HG03520 (cell line): ENCODE measurements around the gene BTBD19.
A peak's percentile ranks its signal among the peaks of the same experiment; 100 is the strongest.
"Not testable (repeated sequence)": the region's sequence is repeated elsewhere in the genome, so short reads cannot be mapped to it uniquely, and the experiment has no call there.

ENCODE experiments used
- ATAC-seq: cut with Tn5 transposase; IDR thresholded peaks from one replicate; pipeline ENCODE4 v1.9.1; 2021; ENCODE audit warnings: mild to moderate bottlenecking, moderate library complexity; ENCODE audit not compliant: unreplicated experiment

The BTBD19 gene

GRCh38 chr1:44807364-44808062 lies 810 bp upstream of the BTBD19 start:
- ATAC-seq, result peak; percentile 36

DNA sequence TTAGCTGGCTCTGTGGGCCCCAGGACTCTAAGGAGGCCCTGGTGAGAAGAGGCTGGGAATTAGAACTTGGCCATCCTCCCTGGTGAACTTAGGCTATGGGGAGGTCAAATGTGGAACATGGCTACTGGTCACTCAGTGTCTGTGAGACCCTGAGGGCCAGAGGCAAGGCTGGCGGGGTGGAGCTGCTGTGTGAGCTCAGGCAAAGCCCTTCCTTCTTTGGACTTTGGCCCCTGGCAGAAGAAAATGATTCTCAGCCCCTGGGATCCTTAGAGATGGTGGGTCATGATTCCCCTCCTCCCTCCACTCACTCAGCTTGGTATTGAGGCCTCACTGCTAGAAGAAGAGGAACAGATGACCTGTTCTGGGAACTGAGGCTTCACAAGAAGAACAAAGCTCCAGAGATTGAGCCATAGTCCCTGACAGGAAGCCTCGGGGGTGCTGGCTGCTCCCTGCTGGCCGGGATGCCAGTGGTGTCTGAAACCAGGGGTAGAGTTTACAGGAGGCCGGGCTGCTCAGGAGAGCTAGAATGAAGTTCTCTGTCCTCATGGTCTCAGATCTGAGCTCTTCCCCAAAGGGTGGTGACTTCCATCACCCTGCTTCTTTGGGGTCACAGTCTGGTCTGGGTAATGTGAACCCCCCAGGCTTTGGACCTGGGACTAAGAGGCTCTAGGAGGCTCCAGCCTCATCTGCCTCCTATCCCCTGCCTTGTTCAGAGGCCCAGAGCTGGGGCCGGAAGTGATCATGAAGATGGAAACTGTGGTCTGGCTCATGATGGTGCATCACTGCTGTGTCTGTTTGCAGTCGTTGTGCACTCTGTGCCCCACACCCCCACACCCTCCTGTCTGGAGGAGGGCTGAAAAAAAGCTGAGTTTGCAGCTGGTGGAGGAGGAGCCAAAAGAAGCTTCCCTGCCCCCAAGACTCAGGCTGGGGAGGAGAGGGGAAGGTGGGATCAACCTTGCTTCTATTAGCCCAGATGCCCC lies 905 bp downstream of the BTBD19 start:
- peak; percentile 55 for ATAC-seq

DNA sequence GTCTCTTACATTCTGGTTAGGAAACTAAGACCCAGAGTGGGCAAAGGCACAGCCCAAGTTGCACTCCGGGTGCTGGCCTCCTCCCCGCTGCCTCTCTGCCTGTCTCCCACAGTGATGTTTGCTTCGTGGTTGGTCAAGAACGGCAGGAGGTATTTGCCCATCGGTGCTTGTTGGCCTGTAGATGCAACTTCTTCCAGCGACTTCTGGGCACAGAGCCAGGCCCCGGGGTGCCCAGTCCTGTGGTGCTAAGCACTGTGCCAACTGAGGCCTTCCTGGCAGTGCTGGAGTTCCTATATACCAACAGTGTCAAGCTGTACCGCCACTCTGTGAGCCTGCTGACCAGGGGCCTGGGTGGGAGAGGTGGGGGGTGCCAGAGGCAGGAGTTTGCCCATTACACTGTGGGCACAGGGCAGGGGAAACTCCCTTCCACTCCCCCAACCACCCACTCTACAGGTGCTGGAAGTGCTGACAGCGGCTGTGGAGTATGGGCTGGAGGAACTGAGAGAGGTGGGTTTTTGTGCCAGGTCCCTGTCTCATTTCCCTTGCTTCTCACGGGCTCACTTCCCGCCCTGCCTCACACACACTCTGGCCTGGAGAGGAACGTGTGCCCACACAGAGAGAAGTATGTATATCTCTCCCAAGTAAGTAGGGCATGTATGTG lies 1.9 kb downstream of the BTBD19 start:
- ATAC-seq, result no peak

GRCh38 chr1:44810762-44811105 lies 2.4 kb downstream of the BTBD19 start:
- not testable (repeated sequence) for ATAC-seq

GRCh38 chr1:44811234-44811633 lies 2.9 kb downstream of the BTBD19 start:
- ATAC-seq, result no peak

DNA sequence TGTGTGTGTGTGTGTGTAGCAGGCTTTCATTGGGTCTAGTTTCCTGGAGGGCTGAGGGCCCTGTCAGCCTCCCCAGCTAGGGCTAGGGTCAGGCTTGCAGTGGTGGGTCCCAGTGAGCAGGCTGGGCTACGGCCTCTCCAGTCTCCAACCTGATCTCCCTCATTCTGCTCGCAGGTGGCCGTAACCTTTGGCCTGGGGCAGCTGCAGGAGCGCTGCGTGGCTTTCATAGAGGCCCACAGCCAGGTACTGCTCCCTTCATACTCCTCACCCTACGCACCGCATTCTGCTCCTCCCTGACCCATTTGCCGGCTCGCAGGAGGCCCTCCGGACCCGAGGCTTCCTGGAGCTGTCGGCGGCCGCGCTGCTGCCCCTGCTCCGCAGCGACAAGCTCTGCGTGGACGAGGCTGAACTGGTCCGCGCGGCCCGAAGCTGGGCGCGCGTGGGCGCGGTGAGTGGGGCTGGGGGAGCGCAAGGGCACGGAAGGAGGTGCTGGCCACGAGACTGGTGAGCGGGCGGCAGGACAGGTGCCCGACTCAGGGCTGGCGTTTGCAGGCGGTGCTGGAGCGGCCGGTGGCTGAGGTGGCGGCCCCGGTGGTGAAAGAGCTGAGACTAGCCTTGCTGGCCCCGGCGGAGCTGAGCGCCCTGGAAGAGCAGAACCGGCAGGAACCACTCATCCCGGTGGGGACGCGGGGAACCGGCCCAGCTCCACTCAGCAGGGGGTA lies 4.7 kb downstream of the BTBD19 start:
- ATAC-seq, result no peak

DNA sequence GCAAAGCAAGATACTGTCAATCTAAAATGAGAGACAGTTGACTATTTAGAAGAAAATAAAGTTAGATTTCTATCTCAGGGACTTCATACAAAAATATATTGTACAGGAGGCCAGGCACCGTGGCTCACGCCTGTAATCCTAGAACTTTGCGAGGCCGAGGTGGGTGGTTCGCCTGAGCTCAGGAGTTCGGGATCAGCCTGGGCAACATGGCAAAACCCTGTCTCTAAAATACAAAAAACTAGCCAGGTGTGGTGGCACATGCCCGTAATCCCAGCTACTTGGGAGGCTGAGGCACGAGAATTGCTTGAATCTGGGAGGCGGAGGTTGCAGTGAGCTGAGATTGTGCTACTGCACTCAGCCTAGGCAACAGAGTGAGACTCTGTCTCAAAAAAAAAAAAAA lies 7.6 kb downstream of the BTBD19 start:
- ATAC-seq, result not testable (repeated sequence)

DNA sequence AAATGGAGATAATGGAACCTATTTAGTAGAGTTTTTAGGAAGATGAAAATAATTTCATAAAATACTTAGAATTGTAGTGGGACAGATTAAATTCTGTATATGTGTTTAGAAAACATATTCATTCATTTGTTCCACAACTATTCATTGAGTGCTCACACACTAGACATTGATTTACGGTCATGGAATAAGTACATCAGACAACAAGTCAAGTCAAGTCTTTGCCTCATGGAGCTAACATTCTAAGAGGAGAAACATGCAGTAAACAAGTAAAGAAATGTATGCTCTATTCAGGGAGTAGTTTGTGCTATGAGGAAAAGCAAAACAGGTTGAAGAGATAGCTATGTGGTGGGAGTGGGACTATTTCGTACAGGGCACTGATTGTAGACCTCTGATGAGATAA lies 9.0 kb downstream of the BTBD19 start:
- no peak for ATAC-seq

- no peak for ATAC-seq
Observed at GRCh38 chr1:44817771-44818495, 9.6 kb downstream of the BTBD19 start.

- ATAC-seq, result no peak
Observed at GRCh38 chr1:44819196-44819607, 10.9 kb downstream of the BTBD19 start.

GRCh38 chr1:44819608-44820327 lies 11.4 kb downstream of the BTBD19 start:
- peak; percentile 71 for ATAC-seq

DNA sequence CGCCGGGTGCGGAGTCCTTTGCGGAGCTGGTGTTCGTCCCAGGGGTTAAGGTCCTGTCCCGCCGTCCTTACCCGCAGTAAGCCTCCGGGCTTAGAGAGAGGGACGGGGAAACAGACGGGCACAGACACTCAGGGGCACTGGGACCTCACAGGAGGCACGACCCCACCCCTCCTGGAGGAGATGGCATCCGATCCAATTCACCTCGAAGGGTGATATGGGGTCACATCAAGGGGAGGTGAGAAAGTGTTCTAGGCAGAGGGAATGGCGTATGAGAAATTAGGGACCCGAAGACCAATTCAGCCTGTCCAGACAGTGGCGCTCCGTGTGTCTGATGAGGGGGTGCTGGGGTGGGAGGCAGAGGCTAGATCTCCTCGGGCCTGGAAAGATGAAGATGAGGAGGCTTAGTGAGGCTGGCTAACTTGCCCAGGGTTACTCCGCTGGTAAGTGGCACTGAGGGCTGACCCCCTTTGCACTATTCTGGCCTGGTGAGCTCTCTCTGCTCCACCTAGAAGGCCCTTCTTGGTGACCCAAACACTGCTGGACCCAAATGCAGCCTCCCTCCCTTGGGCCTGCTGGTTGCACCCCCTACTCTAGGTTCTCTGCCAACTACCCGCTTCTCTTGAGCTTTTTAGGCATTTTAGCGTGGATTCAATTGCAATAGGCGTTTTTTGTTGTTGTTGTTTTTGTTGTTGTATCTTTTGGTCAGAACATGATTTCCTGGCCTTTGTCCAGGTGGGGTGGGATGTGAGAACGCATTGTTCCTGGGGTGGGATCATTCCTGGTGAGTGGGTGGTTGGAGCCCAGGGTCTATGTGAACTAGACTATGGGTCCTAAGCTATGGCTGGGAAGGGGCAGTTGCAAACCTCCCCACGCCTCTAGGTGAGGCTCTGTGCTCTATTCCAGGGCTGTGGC lies 12.3 kb downstream of the BTBD19 start:
- ATAC-seq, result no peak

DNA sequence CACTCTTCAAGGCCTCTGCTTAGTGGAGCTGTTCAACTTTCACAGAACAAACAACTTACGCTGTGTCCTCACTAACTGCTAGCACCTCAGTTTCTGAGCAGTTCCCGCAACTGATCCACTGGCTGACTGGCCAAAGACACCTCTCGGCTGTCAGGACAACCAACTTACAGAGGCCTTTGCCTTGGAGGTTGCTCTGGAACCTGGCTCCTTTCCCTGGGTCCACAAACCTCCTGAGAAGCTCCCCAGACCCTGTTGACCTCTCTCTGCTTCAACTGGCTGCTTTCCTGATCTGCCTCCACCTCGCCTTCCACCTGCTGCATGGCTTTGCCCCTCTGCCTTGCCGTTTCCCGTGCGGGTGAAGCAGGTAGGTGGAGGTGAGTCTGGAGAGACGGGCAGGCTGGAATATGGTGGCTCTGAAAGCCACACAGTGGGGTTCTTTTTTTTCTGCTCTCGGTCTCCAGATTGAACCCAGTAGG lies 13.0 kb downstream of the BTBD19 start:
- ATAC-seq, result no peak

GRCh38 chr1:44822131-44822701 lies 13.9 kb downstream of the BTBD19 start:
- ATAC-seq, result no peak

GRCh38 chr1:44822981-44823451 lies 14.7 kb downstream of the BTBD19 start:
- no peak for ATAC-seq

GRCh38 chr1:44824392-44824791 lies 16.1 kb downstream of the BTBD19 start:
- not testable (repeated sequence) for ATAC-seq

DNA sequence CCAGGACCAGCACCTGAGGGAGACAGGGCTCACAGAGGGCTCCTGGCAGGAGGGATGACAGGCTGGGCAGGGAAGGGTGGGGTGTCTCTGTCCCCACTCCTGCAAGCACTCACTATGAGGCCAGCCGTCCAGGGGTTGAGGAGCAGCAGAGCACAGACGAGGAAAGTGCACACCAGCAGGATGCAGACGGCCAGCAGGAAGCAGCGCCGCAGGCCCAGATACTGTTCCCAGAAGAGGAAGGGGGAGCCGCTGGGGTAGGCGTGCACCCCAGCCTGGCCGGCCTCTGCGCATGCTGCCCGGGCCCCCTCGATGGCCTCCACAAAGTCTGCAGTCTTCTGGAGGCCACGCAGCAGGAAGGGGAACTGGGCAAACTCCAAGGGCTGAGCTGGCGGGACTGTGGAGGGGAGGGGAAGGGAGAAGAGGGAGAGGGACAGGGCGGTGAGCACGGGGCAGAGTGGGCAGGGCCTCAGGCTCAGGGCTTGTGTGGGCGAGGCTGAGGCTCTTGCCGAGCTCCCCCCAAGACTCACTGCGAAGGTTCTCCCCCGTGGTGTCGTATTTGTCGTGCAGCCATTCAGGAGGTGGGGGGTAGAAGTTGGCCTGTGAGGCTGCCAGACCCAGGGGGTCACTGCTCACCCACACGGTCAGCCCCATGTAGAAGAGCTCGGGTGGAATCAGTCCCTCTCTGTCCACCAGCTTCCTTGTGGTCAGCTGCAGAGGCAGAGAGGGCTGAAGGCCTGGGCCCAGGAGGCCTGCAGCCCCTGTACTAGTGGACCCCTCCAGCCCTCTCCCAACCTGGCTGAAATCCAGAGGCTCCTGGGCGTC lies 18.3 kb downstream of the BTBD19 start:
- no peak for ATAC-seq
